GM19395 (cell line): Measurements from ENCODE around the gene FRY.

Experiments used
- ATAC-seq: cut with Tn5 transposase; IDR thresholded peaks from one replicate; pipeline ENCODE4 v1.9.1; 2021; ENCODE audit warnings: mild to moderate bottlenecking, moderate library complexity; ENCODE audit not compliant: unreplicated experiment

FRY gene

DNA sequence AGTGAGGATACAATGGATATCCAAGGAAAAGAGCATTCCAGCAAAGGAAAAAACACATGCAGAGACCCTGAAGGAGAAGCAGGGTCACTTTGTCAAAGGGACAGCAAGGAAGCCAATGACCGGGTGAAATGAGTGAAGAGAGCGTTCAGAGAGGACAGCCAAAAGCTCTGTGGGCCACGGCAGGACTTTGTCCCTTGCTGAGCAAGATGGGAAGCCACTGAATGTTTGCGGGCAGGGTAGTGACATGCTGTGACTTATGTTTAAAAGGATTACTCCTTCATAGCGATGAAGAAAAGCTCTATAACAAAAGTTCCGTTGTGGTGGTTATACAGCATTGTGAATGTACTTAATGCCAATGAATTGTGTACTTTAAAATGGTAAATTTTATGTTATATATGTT lies 267.1 kb downstream of the FRY start:
- ATAC-seq, result no peak

DNA sequence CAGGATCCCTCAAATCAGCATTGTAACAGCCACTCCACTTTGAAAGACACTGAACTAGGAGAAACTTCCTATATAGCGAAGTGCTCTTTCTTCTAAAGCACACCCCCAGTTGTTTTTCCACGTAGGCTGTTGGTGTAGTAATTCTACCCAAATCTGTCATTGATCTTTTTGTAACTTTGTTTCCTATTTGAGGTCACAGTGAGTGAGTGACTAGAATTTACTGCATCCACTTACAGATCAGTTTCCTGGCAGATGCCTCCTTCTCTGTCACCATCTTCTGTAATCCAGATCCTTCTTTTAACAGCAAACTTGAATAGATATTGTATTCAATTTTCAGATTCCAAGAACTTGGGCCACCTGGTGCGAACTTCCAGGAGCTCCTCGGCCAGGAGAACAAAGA lies 268.3 kb downstream of the FRY start:
- no peak for ATAC-seq

DNA sequence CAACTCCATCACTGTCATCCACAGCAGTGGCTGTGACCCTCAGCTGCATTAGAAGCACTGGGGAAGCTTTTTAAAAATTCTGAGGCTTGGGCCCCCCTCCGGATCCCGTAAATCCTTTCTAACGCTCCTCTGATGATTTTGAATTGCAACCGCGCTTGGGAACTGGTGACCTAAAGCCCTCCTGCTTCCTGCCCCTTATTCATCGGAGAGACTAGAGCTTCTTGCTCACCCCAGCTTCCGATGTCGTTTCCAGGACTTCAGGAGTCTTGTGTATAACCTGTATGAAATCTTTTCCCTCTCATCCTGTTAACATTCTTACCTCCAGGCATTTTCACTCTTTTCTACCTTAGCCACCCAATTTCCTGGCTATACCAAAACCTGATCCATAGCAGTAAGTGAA lies 268.8 kb downstream of the FRY start:
- no peak for ATAC-seq

DNA sequence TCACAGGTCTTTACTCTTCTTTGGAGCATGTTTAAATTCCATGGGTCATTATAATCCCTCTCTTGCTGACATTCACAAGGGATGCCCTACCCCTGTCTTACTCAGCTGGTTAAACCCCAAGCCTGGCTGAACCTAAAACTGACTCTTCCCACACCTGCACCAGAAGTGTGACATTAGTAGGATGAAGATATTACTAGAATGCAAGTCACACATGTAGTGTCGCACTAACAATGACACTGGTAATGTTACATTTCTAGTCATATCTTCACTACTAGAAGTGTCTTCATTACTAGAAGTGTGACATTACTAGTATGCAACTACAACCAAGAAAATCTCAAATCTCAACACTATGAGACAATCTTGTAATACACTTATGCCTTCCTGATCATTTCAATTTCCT lies 269.3 kb downstream of the FRY start:
- no peak for ATAC-seq

DNA sequence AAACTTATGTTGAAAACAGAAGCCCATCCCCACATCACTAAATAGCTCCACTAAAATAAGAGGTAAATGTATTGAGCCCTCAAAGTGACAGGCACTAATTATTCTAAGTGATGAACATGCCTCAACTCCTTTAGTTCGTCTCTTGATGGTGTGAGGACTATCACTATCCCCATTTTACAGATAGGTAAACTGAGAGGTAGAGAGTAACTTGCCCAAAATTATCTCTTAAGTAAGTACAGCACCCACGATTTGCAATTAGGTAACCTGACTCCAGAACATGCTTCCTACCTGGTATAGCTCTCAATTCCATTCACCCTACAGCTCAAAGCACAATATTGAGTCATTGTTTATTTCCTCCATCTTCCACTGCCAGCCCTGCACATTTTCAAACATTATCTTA lies 270.9 kb downstream of the FRY start:
- ATAC-seq, result no peak

DNA sequence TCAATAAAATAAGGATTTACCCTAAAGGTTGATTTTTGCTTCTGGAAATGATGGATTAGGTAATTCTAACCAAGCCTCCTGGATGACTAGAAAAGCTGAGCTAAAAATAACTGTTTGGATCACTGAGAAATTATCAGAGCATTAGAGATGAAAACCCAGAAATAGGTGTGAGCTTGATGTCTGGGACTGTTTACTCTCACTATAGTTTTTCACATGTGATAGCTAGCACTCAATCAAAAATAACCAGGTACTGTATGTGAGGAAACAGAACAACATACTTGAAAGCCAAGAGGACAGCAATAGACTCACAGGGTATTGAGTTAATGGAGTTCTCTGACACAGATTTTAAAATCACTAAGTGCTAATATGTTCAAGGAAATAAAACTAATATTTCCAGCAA lies 274.1 kb downstream of the FRY start:
- no peak for ATAC-seq

DNA sequence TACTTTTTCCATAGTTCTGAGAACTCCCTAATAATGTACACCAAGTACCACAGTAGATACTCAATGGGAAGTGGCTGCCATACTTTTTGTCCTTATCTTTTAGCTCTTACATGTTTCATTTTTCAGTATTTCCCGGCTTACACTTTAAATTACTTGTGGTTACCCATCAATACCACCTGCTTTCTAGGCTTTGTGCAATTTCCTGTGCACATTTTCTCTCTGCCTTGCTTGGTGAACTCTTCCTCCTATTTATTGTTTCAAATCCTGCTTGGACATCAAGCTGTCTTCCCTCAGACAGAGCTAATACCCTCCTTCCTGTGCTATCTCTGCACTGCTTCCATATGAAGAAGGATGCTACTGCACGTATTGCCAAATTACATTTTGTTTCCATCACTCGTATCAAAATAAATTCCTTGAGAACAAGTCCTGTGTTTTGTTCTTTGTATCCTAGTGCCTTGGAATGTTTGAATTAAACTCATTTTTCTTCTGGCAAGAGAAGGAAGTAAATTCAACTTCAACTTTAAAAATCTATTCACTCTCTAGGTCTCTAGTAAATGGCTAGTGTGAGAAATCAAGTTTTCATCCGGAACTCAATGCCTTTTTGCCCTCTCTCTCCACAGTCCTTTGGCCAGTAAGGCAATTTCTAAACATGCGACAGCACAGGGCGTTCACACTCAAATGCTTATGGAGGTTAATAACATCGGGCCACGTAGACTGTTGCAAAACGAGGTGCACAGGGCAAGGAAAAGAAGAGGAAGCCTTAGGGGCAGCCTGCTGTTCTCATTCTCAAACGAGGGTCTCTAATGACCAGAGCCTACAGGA lies 277.9 kb downstream of the FRY start:
- ATAC-seq, result peak; percentile 32

DNA sequence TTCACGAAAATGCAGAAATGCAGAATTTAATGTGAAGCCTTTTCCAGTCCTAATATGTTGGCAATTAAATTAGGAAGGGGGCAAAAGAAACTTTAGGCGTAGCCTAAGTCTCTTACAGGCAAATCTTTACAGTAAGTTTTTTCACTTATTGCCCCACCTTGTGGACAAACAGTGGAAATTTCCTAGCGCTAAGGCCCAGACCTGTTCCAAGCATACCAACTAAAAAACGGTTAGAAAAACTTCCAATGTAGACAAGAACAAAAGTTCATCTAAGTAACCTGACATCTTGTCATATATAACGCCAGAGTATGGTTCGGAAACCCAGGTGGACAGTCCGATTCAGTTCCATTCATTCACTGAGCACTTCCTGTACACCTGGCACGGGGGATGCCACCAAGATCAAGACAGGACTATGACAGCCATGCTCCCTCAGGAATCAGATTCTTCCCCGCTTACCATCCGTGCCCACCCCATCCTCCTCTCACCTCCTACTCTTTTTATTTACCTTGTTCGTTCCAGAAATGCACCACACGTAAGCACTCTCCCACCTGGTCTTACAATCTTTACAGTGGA lies 278.6 kb downstream of the FRY start:
- peak; percentile 54 for ATAC-seq

DNA sequence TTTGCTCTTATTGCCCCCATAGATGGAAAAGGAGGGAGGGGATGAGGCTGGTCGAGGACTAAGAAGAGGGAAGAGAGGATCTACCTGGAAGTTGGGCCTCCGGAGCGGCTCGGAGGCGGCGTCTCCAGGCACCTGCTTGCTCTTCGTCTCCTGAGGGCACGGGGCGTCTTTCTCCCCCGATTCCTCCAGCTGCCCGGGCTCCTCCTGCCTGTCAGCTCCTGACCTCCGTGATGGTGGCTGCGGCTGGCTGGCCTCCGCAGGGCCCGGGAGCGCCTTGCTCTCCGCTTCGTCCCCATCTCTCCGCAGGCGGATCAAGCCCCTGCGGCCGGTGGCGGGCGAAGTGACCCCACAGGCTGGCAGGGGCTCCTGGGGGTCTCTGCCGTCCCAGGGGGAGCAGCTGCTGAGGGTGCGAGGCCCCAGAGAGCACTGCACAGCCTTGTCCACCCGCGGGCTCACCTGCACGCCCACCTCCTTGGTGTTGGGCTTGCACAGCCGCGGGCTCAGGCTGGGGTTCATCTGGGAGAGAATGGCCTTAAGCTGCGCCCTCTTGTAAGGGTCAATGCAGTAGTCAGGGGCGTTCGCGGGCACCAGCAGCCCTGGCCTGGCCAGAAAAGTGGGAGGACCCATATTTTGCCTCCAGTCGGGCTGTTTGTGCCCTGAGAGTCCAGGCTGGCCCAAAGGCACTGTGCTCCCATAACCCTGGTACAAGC lies 279.8 kb downstream of the FRY start:
- ATAC-seq, result no peak

DNA sequence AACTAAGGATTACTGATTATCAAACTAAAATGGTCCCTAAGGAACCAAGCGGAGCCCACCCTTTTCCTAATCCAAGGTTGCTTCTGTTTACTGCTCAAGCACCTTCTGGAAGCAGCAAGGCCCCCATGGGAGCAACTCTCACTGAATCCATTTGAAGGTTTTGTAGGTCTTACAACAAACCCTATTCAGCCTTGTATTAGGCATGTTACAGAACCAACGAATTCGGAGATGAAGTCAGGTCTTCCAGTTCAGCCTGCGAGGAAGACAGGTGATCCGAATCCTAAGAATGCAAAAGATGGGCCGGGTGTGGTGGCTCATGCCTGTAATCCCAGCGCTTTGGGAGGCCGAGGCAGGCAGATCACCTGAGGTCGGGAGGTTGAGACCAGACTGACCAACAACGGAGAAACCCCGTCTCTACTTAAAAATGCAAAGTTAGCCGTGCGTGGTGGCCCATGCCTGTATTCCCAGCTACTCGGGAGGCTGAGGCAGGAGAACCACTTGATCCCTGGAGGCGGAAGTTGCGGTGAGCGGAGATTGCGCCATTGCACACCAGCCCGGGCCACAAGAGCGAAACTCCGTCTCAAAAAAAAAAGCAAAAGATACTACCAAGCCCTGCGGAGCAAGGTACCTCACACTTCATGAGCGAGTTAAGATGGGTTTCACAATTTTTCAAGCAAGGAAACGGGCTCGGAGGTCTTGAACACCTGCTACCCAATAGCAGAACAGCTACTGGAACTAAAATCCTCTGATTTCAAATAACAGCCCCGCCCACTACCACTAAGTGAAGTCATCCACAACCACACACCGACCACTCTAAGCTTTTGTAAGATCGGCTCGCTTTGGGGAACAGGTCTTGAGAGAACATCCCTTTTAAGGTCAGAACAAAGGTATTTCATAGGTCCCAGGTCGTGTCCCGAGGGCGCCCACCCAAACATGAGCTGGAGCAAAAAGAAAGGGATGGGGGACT lies 283.0 kb downstream of the FRY start:
- ATAC-seq, result peak; percentile 37

DNA sequence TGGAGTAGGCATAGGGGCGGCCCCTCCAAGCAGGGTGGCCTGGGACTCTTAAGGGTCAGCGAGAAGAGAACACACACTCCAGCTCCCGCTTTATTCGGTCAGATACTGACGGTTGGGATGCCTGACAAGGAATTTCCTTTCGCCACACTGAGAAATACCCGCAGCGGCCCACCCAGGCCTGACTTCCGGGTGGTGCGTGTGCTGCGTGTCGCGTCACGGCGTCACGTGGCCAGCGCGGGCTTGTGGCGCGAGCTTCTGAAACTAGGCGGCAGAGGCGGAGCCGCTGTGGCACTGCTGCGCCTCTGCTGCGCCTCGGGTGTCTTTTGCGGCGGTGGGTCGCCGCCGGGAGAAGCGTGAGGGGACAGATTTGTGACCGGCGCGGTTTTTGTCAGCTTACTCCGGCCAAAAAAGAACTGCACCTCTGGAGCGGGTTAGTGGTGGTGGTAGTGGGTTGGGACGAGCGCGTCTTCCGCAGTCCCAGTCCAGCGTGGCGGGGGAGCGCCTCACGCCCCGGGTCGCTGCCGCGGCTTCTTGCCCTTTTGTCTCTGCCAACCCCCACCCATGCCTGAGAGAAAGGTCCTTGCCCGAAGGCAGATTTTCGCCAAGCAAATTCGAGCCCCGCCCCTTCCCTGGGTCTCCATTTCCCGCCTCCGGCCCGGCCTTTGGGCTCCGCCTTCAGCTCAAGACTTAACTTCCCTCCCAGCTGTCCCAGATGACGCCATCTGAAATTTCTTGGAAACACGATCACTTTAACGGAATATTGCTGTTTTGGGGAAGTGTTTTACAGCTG lies 283.9 kb downstream of the FRY start, which contains the start of the genes BRCA2 and ZAR1L:
Gene BRCA2 (plus strand): TSS at position 271 of the 790 bp plus-strand sequence. CDS start 953 bp downstream, outside the sequence.
Gene ZAR1L (minus strand): TSS at position 126 of the 790 bp plus-strand sequence. CDS start 3,438 bp downstream, outside the sequence.
- ATAC-seq, result peak; percentile 94

DNA sequence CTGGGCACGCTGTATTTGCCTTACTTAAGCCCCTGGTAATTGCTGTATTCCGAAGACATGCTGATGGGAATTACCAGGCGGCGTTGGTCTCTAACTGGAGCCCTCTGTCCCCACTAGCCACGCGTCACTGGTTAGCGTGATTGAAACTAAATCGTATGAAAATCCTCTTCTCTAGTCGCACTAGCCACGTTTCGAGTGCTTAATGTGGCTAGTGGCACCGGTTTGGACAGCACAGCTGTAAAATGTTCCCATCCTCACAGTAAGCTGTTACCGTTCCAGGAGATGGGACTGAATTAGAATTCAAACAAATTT lies 284.4 kb downstream of the FRY start:
- peak; percentile 61 for ATAC-seq

DNA sequence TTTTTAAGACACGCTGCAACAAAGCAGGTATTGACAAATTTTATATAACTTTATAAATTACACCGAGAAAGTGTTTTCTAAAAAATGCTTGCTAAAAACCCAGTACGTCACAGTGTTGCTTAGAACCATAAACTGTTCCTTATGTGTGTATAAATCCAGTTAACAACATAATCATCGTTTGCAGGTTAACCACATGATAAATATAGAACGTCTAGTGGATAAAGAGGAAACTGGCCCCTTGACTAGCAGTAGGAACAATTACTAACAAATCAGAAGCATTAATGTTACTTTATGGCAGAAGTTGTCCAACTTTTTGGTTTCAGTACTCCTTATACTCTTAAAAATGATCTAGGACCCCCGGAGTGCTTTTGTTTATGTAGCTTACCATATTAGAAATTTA lies 284.9 kb downstream of the FRY start:
- ATAC-seq, result no peak

DNA sequence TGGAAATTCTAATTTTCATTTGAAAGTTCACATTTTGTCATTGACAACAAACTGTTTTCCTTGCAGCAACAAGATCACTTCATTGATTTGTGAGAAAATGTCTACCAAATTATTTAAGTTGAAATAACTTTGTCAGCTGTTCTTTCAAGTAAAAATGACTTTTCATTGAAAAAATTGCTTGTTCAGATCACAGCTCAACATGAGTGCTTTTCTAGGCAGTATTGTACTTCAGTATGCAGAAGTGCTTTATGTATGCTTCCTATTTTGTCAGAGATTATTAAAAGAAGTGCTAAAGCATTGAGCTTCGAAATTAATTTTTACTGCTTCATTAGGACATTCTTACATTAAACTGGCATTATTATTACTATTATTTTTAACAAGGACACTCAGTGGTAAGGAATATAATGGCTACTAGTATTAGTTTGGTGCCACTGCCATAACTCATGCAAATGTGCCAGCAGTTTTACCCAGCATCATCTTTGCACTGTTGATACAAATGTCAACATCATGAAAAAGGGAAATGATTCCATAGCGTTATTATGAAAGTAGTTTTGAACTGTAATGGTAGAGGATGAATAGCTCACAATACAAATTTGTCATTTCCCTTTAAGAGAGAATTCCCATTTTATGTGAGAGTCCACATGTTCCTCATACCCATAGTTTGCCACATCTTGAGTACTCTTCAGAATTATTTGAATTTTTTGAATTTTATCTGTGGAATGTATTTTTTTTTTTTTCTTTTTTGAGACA lies 286.3 kb downstream of the FRY start:
- no peak for ATAC-seq

DNA sequence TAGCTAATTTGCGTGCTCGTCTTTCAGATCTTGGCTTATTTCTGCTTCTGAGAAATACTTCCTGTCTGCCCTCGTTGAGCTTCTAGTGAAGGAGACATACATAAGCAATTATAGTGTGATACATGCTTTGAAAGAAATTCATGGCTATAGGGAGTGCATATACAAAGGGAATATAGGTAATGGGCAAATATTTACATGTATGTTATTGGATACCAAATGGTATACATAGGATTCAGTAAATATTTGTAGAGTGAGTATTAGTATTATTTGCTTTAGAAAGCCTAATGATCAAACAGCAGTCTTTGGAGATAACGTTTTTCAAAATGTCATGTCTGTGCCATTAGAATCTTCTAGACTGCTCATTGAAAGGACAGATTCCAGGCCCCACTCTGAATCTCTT lies 289.0 kb downstream of the FRY start:
- no peak for ATAC-seq

DNA sequence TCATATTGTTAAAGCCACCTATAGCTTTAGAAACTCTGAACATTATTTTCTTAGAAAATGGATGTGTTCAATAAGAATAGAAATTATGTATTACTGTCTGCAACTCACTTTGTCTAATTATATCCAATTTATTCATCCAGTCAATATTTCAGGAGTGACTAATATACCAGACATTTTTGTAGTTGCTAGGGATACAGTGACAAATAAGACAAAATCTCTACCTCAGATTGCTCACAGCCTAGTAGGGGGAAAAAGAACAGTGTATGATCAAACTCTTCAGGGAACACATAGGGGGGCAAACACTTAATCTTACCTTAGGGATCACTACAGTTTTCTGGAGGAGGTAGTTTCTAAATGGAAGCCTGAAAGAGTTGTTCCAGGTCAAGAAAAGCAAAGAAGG lies 292.3 kb downstream of the FRY start:
- ATAC-seq, result no peak

DNA sequence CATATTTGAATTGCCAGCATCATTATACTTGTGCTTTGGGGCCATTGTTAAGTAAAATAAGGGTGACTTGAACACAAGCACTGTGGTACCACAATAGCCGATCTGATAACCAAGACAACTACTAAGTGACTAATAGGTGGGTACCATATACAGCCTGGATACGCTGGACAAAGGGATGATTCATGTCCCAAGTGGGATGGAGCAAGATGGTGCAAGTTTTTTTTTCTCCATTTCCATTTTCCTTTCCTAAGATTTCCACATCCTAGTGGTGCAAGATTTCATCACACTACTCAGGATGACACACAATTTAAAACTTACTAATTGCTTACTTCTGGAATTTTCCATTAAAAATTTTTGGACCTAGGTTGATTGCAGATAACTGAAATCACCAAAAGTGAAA lies 298.9 kb downstream of the FRY start:
- no peak for ATAC-seq

DNA sequence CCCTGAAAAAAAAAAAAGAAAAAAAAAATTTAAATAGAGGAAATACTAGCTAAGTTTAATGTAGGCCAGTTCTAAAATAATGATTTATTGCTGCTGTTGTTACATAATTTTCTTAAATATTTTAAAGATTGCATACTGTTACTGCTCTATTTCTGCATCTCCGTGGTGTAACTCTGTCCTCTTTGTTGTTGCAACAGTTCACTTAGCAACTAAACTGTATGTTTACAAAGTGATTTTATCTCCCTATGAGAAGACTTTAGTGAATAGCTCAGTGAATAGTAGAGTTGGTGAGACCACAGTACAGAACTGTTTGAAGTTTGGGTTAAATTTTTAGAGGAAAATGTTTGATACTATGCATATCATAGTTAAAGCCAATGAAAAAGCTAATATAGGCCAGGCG lies 303.1 kb downstream of the FRY start:
- ATAC-seq, result no peak

DNA sequence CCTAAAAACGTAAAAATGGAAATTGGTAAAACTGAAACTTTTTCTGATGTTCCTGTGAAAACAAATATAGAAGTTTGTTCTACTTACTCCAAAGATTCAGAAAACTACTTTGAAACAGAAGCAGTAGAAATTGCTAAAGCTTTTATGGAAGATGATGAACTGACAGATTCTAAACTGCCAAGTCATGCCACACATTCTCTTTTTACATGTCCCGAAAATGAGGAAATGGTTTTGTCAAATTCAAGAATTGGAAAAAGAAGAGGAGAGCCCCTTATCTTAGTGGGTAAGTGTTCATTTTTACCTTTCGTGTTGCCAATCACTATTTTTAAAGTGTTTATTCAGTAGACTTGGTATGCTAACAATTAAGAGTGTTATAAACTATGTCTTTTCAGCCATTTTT lies 309.3 kb downstream of the FRY start:
- no peak for ATAC-seq
